PC-3 (cell line): Measurements from ENCODE around the gene MITF. TPM values are rescaled to one million over a fixed set of nuclear protein-coding genes. Genes with fewer than 3 reads are reported as not detected.

Experiments used
- ATAC-seq: fragments of 200-7000 bp; cut with Tn5 transposase; 2 replicates; pipeline ENCODE4 v1.9.1; 2020; ENCODE audit warnings: mild to moderate bottlenecking, moderate library complexity
- BruUV-seq: library from RNA; stranded (reverse); fragments of 400-500 nt; replicated peaks from 2 replicates; lab custom pipeline; 2021; lab: Mats Ljungman, UMichigan
- CTCF ChIA-PET: fragments of 300-600 bp; sonication (Branson Sonifier 250); formaldehyde crosslinking; loops from one replicate; lab custom pipeline; 2022; ENCODE audit warnings: antibody characterized with exemption; lab: Charles Lee
- POLR2A ChIA-PET: fragments of 300-600 bp; sonication (Branson Sonifier 250); formaldehyde crosslinking; loops from one replicate; lab custom pipeline; 2022; ENCODE audit warnings: antibody characterized with exemption; ENCODE audit not compliant: unreplicated experiment; lab: Charles Lee
- DNase-seq: peaks from one replicate; pipeline ENCODE4 v3.0.0-alpha.2; 2015
- H2AFZ ChIP-seq: fragments of 300-600 bp; sonication (generic); 2 replicates; pipeline ENCODE4 v1.6.0; 2016; ENCODE audit warnings: antibody characterized with exemption, low read length
- H3F3A ChIP-seq: fragments of 300-600 bp; sonication (generic); one replicate; pipeline ENCODE4 v1.6.0; 2017; ENCODE audit warnings: antibody characterized with exemption, low read length, control low read depth, mild to moderate bottlenecking; ENCODE audit not compliant: unreplicated experiment
- H3K27ac ChIP-seq: fragments of 300-600 bp; sonication (generic); 2 replicates; pipeline ENCODE4 v1.5.1; 2016; ENCODE audit warnings: mild to moderate bottlenecking, low read length
- H3K27me3 ChIP-seq: fragments of 300-600 bp; sonication (generic); 2 replicates; pipeline ENCODE4 v1.6.1; 2016; ENCODE audit warnings: low read length, mixed read lengths
- H3K36me3 ChIP-seq: fragments of 300-600 bp; sonication (generic); 2 replicates; pipeline ENCODE4 v1.6.1; 2016; ENCODE audit warnings: low read depth, mixed run types, low read length, mixed read lengths
- H3K4me1 ChIP-seq: fragments of 300-600 bp; sonication (generic); 2 replicates; pipeline ENCODE4 v1.5.1; 2016; ENCODE audit warnings: low read length; ENCODE audit not compliant: insufficient read depth
- H3K4me2 ChIP-seq: fragments of 300-600 bp; sonication (generic); 2 replicates; pipeline ENCODE4 v1.6.0; 2016; ENCODE audit warnings: low read length
- H3K4me3 ChIP-seq: fragments of 300-600 bp; sonication (generic); 2 replicates; pipeline ENCODE4 v1.5.1; 2016; ENCODE audit warnings: mild to moderate bottlenecking, low read length, mixed read lengths
- H3K79me2 ChIP-seq: fragments of 300-600 bp; sonication (generic); 2 replicates; pipeline ENCODE4 v1.6.1; 2017; ENCODE audit warnings: low read length, mixed read lengths
- H3K9ac ChIP-seq: fragments of 300-600 bp; sonication (generic); 2 replicates; pipeline ENCODE4 v1.6.0; 2016; ENCODE audit warnings: mild to moderate bottlenecking, low read length
- H3K9me2 ChIP-seq: fragments of 300-600 bp; sonication (generic); replicated peaks from 2 replicates; pipeline ENCODE4 v1.6.1; 2016; ENCODE audit warnings: mixed run types, low read length, mixed read lengths
- H3K9me3 ChIP-seq: fragments of 300-600 bp; sonication (generic); 2 replicates; pipeline ENCODE4 v1.6.1; 2016; ENCODE audit warnings: low read length, mixed read lengths
- H4K20me1 ChIP-seq: fragments of 300-600 bp; sonication (generic); 2 replicates; pipeline ENCODE4 v1.6.1; 2016; ENCODE audit warnings: low read length, mixed read lengths
- EZH2 ChIP-seq: fragments of 300-600 bp; sonication (generic); IDR thresholded peaks from one replicate; pipeline ENCODE4 v1.6.1; 2017; ENCODE audit warnings: antibody characterized with exemption, mild to moderate bottlenecking, low read length; ENCODE audit not compliant: unreplicated experiment
- EZH2phosphoT487 ChIP-seq: fragments of 300-600 bp; sonication (generic); IDR thresholded peaks from 2 replicates; pipeline ENCODE4 v1.6.1; 2018; ENCODE audit warnings: mild to moderate bottlenecking, antibody characterized with exemption, low read length, borderline replicate concordance
- intact Hi-C: fragments of 100-400 bp; cut with micrococcal nuclease; formaldehyde crosslinking; loops from 2 replicates; pipeline ENCODE4 v1.9.0; 2023
- total RNA-seq: library from RNA; depleted of rRNA; stranded (reverse); fragments of >200 nt; gene quantifications from 2 replicates; pipeline ENCODE4 v1.2.3, GENCODE V29; 2014
- TF ChIP-seq, protein P1 (sequence below): fragments of 300-600 bp; sonication (generic); conservative IDR thresholded peaks from 2 replicates; pipeline ENCODE4 v1.5.1; 2017; ENCODE audit warnings: antibody characterized with exemption, low read depth, mild to moderate bottlenecking, low read length

Gene MITF
- total RNA-seq, 1 experiment from 2014 or later = 7.6 TPM

DNA sequence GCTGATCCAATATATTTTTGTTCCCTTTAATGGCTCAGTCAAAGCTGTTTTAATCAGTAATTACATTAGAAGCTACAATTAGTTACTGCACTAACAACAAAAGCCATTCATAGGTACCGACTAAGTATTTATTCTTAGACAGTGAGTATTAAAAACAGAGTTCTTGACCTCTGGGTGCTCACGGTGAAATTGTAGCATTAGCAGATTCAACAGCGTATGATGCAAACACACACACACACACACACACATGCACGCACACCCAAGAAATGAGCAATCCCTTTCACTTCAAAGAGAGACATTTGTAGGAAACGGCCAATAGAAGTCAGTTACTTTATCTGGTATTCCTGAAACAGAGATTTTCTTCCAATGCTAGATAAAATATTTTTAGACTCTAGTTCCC is 27.0 kb upstream of the MITF start:
- Histone ChIP-seq H3K79me2 (no peaks in the 10 kb centered on the region), H3K4me2 (no peak overlapping the region), H3K4me1 (no peaks in the 10 kb centered on the region), H4K20me1 (no peaks in the 10 kb centered on the region), H3K9ac (no peak overlapping the region), H3K9me2 (no peaks in the 10 kb centered on the region), H3K9me3 (no peaks in the 10 kb centered on the region), H3F3A (no peaks in the 10 kb centered on the region), H3K36me3 (no peaks in the 10 kb centered on the region), H2AFZ (no peak overlapping the region), H3K27me3 (no peaks in the 10 kb centered on the region), H3K27ac (no peak overlapping the region), H3K4me3 (no peak overlapping the region)
- no peak for TF ChIP-seq EZH2
- TF ChIP-seq, protein P1, sequence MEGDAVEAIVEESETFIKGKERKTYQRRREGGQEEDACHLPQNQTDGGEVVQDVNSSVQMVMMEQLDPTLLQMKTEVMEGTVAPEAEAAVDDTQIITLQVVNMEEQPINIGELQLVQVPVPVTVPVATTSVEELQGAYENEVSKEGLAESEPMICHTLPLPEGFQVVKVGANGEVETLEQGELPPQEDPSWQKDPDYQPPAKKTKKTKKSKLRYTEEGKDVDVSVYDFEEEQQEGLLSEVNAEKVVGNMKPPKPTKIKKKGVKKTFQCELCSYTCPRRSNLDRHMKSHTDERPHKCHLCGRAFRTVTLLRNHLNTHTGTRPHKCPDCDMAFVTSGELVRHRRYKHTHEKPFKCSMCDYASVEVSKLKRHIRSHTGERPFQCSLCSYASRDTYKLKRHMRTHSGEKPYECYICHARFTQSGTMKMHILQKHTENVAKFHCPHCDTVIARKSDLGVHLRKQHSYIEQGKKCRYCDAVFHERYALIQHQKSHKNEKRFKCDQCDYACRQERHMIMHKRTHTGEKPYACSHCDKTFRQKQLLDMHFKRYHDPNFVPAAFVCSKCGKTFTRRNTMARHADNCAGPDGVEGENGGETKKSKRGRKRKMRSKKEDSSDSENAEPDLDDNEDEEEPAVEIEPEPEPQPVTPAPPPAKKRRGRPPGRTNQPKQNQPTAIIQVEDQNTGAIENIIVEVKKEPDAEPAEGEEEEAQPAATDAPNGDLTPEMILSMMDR = no peak
- TF ChIP-seq EZH2phosphoT487 = no peak
- no peak for ATAC-seq
- POLR2A ChIA-PET = no interaction called here
- intact Hi-C loops = no loop called here
- no TSS peak for BruUV-seq
- CTCF ChIA-PET = no interaction called here
- no peak for DNase-seq

DNA sequence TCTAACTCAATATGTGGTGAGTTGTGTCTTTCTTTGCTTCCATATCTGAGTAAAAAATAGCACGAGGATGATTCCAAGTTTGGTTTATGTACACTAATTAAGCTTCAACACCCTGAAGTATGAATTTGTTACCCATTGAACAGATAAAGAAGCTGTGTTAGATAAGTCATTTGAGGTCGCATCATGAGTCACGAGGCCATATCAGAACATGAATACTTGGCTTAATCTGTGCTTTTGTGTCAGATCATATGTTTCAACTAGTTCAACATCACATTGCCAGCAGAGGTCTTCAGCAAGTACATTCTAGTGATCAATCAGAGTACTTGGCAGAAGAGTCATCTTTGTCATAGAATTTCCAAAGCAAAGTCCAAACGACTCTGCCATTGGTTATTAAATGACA is 26.3 kb upstream of the MITF start:
- Histone ChIP-seq H3K9me3 (no peaks in the 10 kb centered on the region), H3K4me1 (no peaks in the 10 kb centered on the region), H3K4me3 (no peak overlapping the region), H2AFZ (no peak overlapping the region), H4K20me1 (no peaks in the 10 kb centered on the region), H3F3A (no peaks in the 10 kb centered on the region), H3K4me2 (no peak overlapping the region), H3K27me3 (no peaks in the 10 kb centered on the region), H3K27ac (no peak overlapping the region), H3K9ac (no peak overlapping the region), H3K9me2 (no peaks in the 10 kb centered on the region), H3K36me3 (no peaks in the 10 kb centered on the region), H3K79me2 (no peaks in the 10 kb centered on the region)
- ChIA-PET CTCF (no interaction called here), POLR2A (no interaction called here)
- BruUV-seq = no TSS peak
- no peak for DNase-seq
- no peak for TF ChIP-seq EZH2
- TF ChIP-seq, protein P1 = no peak
- TF ChIP-seq EZH2phosphoT487 = no peak
- intact Hi-C loops = no loop called here
- ATAC-seq = no peak

DNA sequence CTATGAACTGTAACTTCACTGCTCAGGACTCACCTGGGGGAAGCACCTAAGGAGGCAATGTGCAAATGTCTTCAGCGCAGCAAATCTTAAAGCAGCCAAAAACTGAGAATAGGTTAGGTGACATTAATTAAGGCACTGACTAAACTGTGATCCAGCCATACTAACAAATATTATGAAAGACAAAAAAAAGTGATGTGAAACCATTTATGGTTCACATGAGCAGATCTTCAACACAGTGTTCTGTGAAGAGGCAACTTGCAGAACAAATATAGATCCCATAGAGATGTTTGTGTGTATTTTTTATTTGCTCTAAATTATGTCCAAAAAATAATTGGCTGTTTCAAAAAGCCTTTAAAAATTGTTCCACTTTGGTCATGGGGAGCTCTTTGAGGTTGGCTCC is 24.1 kb upstream of the MITF start:
- BruUV-seq = no TSS peak
- TF ChIP-seq EZH2 = no peak
- TF ChIP-seq EZH2phosphoT487 = no peak
- TF ChIP-seq, protein P1 = no peak
- no peak overlapping the region for H3K27ac ChIP-seq
- H3K9ac ChIP-seq = no peak overlapping the region
- no peaks in the 10 kb centered on the region for H3K4me1 ChIP-seq
- H3K79me2 ChIP-seq = no peaks in the 10 kb centered on the region
- no peaks in the 10 kb centered on the region for H3K9me3 ChIP-seq
- H3K27me3 ChIP-seq = no peaks in the 10 kb centered on the region
- ChIA-PET POLR2A (no interaction called here), CTCF (no interaction called here)
- DNase-seq = no peak
- no peaks in the 10 kb centered on the region for H3F3A ChIP-seq
- H3K9me2 ChIP-seq = no peaks in the 10 kb centered on the region
- H4K20me1 ChIP-seq = no peaks in the 10 kb centered on the region
- no peak for ATAC-seq
- no peak overlapping the region for H3K4me2 ChIP-seq
- H3K4me3 ChIP-seq = no peak overlapping the region
- intact Hi-C loops = no loop called here
- no peaks in the 10 kb centered on the region for H3K36me3 ChIP-seq
- no peak overlapping the region for H2AFZ ChIP-seq
